22Rv1 (cell line): ENCODE measurements around the gene GRIK4.

Source experiments
- CTCF ChIP-seq: fragments of 450-650 bp; IDR thresholded peaks from 2 replicates; pipeline ENCODE4 v1.5.1; 2017; ENCODE audit warnings: mild to moderate bottlenecking
- ZFX ChIP-seq: fragments of 450-650 bp; IDR thresholded peaks from 2 replicates; pipeline ENCODE4 v1.6.1; 2017; ENCODE audit warnings: antibody characterized with exemption, borderline replicate concordance

GRCh38 chr11:120784566-120785251, 273.2 kb downstream of the GRIK4 start:
- TF ChIP-seq CTCF = no peak
- no peak for TF ChIP-seq ZFX
